ENCODE measurements around the gene COPA.
A peak's percentile ranks its signal among the peaks of the same experiment; 100 is the strongest.
"Not testable (repeated sequence)": the region's sequence is repeated elsewhere in the genome, so short reads cannot be mapped to it uniquely, and the experiment has no call there.

Gene COPA

GRCh38 chr1:160342953-160343869 lies at the start of gene COPA, which contains the start of gene NCSTN:
TSS of gene COPA (minus strand) at chr1:160343250. CDS start at chr1:160343170, 80 bp downstream.
TSS of gene NCSTN (plus strand) at chr1:160343383. CDS start at chr1:160343397, 14 bp downstream.
- peak; percentile 78 for DNase-seq

GRCh38 chr1:160388406-160388805 lies 45.4 kb upstream of the COPA start:
- not testable (repeated sequence) for DNase-seq

- DNase-seq: not testable (repeated sequence)
Measured at GRCh38 chr1:160384812-160385211, 41.8 kb upstream of the COPA start.

- no peak for DNase-seq
Measured at GRCh38 chr1:160377585-160378206, 34.6 kb upstream of the COPA start.

- peak; percentile 17 for DNase-seq
Measured at GRCh38 chr1:160376525-160377131, 33.6 kb upstream of the COPA start.

- DNase-seq: no peak
Measured at GRCh38 chr1:160375788-160376524, 32.9 kb upstream of the COPA start.

- DNase-seq: no peak
Measured at GRCh38 chr1:160374306-160375110, 31.5 kb upstream of the COPA start.

- no peak for DNase-seq
Measured at GRCh38 chr1:160373696-160374095, 30.6 kb upstream of the COPA start.

GRCh38 chr1:160371756-160372155 lies 28.7 kb upstream of the COPA start:
- no peak for DNase-seq

GRCh38 chr1:160371346-160371631 lies 28.2 kb upstream of the COPA start:
- no peak for DNase-seq

- no peak for DNase-seq
Measured at GRCh38 chr1:160370561-160371345, 27.7 kb upstream of the COPA start.

- no peak for DNase-seq
Measured at GRCh38 chr1:160369087-160369486, 26.0 kb upstream of the COPA start.

- DNase-seq: no peak
Measured at GRCh38 chr1:160367934-160368923, 25.2 kb upstream of the COPA start.

GRCh38 chr1:160367516-160367900 lies 24.5 kb upstream of the COPA start:
- DNase-seq: no peak

- DNase-seq: no peak
Measured at GRCh38 chr1:160366731-160367515, 23.9 kb upstream of the COPA start, which contains the start of gene NHLH1. TSS of gene NHLH1 (plus strand) at chr1:160367071. CDS start at chr1:160370732, 3,661 bp downstream.

- no peak for DNase-seq
Measured at GRCh38 chr1:160365325-160365724, 22.3 kb upstream of the COPA start.

GRCh38 chr1:160363951-160364735 lies 21.1 kb upstream of the COPA start:
- DNase-seq: no peak

- no peak for DNase-seq
Measured at GRCh38 chr1:160363010-160363409, 20.0 kb upstream of the COPA start.

Data from SIG-M5 (cell line).